Liver (tissue), 9 donors: ENCODE results near the gene COMMD6. TPM values are rescaled to one million over a fixed set of nuclear protein-coding genes. Genes with fewer than 3 reads are reported as not detected.

Source experiments
- DNase-seq: peaks from one replicate; pipeline ENCODE4 v3.0.0-alpha.2; 2017; ENCODE audit warnings: low spot score
- H3K27ac ChIP-seq, 2 donors: one replicate each; pipeline ENCODE4 v1.7.0; 2013; ENCODE audit warnings: inconsistent platforms in 2 of 2, low read length in 2 of 2, control low read depth in 1 of 2, low read depth in 1 of 2, mild to moderate bottlenecking in 1 of 2
- H3K27me3 ChIP-seq, 4 donors: one replicate each; pipeline versions ENCODE4 v1.6.1 to v1.7.0; 2013; ENCODE audit warnings: low read length in 3 of 4, inconsistent platforms in 1 of 4, mild to moderate bottlenecking in 1 of 4, moderate library complexity in 1 of 4; ENCODE audit not compliant: control insufficient read depth in 4 of 4, insufficient read depth in 4 of 4
- H3K36me3 ChIP-seq, 4 donors: one replicate each; pipeline versions ENCODE4 v1.6.1 to v1.7.0; 2013; ENCODE audit warnings: low read length in 3 of 4, mild to moderate bottlenecking in 3 of 4, low read depth in 1 of 4, moderate library complexity in 1 of 4; ENCODE audit not compliant: control insufficient read depth in 4 of 4, insufficient read depth in 3 of 4
- H3K4me1 ChIP-seq, 4 donors: one replicate each; pipeline versions ENCODE4 v1.6.1 to v1.7.0; 2013; ENCODE audit warnings: low read length in 3 of 4, mild to moderate bottlenecking in 3 of 4, moderate library complexity in 1 of 4; ENCODE audit not compliant: control insufficient read depth in 4 of 4, insufficient read depth in 4 of 4
- H3K4me3 ChIP-seq, 3 donors: one replicate each; pipeline versions ENCODE4 v1.6.1 to v1.7.0; 2013; ENCODE audit warnings: low read length in 3 of 3, control low read depth in 1 of 3, low read depth in 1 of 3, mild to moderate bottlenecking in 1 of 3
- H3K9ac ChIP-seq, 2 donors: one replicate each; pipeline ENCODE4 v1.7.0; 2013; ENCODE audit warnings: low read length in 2 of 2, mild to moderate bottlenecking in 2 of 2, moderate library complexity in 2 of 2, control low read depth in 1 of 2, low read depth in 1 of 2
- H3K9me3 ChIP-seq, 4 donors: one replicate each; pipeline versions ENCODE4 v1.6.1 to v1.7.0; 2013; ENCODE audit warnings: low read length in 3 of 4; ENCODE audit not compliant: control insufficient read depth in 4 of 4
- ATF3 ChIP-seq: IDR thresholded peaks from 2 replicates; pipeline ENCODE4 v1.6.1; 2016; ENCODE audit warnings: antibody characterized with exemption
- CTCF ChIP-seq: fragments of 150-350 bp; IDR thresholded peaks from 2 replicates; pipeline ENCODE4 v1.5.1; 2017; ENCODE audit warnings: improper control_type of control experiment, low read depth, low read length; ENCODE audit not compliant: missing input control
- EGR1 ChIP-seq, 2 donors: IDR thresholded peaks; 2 replicates each; pipeline ENCODE4 v1.6.1; 2016 to 2018; ENCODE audit warnings: antibody characterized with exemption in 2 of 2, low read depth in 2 of 2
- FOXA1 ChIP-seq: IDR thresholded peaks from 2 replicates; pipeline ENCODE4 v1.6.1; 2016; ENCODE audit warnings: antibody characterized with exemption
- GABPA ChIP-seq, 2 donors: IDR thresholded peaks in 1 of 2; conservative IDR thresholded peaks in 1 of 2; 2 replicates each; pipeline ENCODE4 v1.6.1; 2016; ENCODE audit warnings: antibody characterized with exemption in 2 of 2, mild to moderate bottlenecking in 1 of 2, moderate library complexity in 1 of 2
- HNF4G ChIP-seq: IDR thresholded peaks from 2 replicates; pipeline ENCODE4 v1.6.1; 2016; ENCODE audit warnings: antibody characterized with exemption
- JUND ChIP-seq, 2 donors: IDR thresholded peaks; 2 replicates each; pipeline ENCODE4 v1.6.1; 2016; ENCODE audit warnings: antibody characterized with exemption in 2 of 2
- NR2F2 ChIP-seq: IDR thresholded peaks from 2 replicates; pipeline ENCODE4 v1.6.1; 2016; ENCODE audit warnings: antibody characterized with exemption
- RAD21 ChIP-seq, 2 donors: IDR thresholded peaks; 2 replicates each; pipeline ENCODE4 v1.6.1; 2016; ENCODE audit warnings: antibody characterized with exemption in 2 of 2, mild to moderate bottlenecking in 2 of 2
- TAF1 ChIP-seq: conservative IDR thresholded peaks from 2 replicates; pipeline ENCODE4 v1.6.1; 2016; ENCODE audit warnings: antibody characterized with exemption, mild to moderate bottlenecking
- YY1 ChIP-seq: IDR thresholded peaks from 2 replicates; pipeline ENCODE4 v1.6.1; 2016; ENCODE audit warnings: antibody characterized with exemption, mild to moderate bottlenecking
- WGBS: extraction: QIAGEN DNeasy Blood & Tissue Kit; methylation state at CpG from one replicate; pipeline ENCODE4 v1.1.7; 2013; 5-methylcytosine and 5-hydroxymethylcytosine counted together
- polyA plus RNA-seq, 2 donors: library from polyadenylated mRNA; stranded (reverse) in 1 of 2; unstranded in 1 of 2; fragments of 200-250 nt in 1 of 2; fragments of >200 nt in 1 of 2; fragmentation: Nextera tagmentation in 1 of 2; extraction: Ambion mirVana in 1 of 2; gene quantifications; one replicate each; pipeline versions ENCODE4 v1.2.1 to v1.2.3, GENCODE V29; 2013 to 2015
- total RNA-seq, 2 donors: library from RNA; depleted of rRNA; stranded (reverse); fragments of >200 nt; gene quantifications; one replicate each; pipeline ENCODE4 v1.2.3, GENCODE V29; 2014
- TF ChIP-seq, protein P1 (sequence below): IDR thresholded peaks from 2 replicates; pipeline ENCODE4 v1.6.1; 2016; ENCODE audit warnings: antibody characterized with exemption
- TF ChIP-seq, protein P2 (sequence below): IDR thresholded peaks from 2 replicates; pipeline ENCODE4 v1.6.1; 2016; ENCODE audit warnings: antibody characterized with exemption
- TF ChIP-seq, protein P3 (sequence below): IDR thresholded peaks from 2 replicates; pipeline ENCODE4 v1.6.1; 2016; ENCODE audit warnings: antibody characterized with exemption, mild to moderate bottlenecking
- donor health status: healthy.
- donor health status: healthy.
- donor health status: healthy.
- donor health status: healthy.
- donor health status: healthy.

The COMMD6 gene
- total and polyA plus RNA-seq, 4 donors, result 10.1 to 149 (median 44.4) TPM

DNA sequence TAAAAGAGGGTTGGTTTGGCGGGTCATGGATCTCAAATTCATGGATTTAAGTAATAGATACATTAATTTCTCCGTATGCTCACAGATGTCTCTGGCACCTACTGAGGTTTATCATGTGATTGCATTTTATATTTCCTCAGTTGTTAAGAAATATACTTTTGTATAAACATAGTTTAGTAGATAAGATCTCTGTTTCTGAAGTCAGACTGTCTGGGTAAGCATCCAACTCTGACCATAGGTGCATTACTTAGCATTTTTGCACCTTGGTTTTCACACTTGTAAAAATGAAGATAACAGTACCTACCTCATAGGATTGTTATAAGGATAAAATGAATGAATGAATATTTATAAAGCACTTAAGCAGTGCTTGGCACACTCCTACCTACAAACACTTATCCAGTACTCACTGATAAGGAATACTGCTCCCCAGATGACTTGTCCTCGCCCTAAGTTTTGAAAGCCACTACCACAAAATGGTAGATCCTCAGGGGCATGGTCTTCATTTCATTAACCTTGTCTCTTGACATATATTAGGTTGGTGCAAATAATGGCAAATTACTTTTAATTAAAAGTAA is 26.5 kb downstream of the COMMD6 start:
- 94% methylated on average over 3 of the region's 3 CpGs for WGBS

More for the DNA sequence above, 26.5 kb downstream of the COMMD6 start:
- TF ChIP-seq FOXA1 (no peak), GABPA (IDR thresholded peaks at IDR 0.05 in 1 of 2, conservative IDR thresholded peaks at IDR 0.05 in 1 of 2) (no peak), EGR1 (IDR thresholded peaks at IDR 0.05; ENCODE audit: low read depth in 2 of 2) (no peak), ATF3 (no peak), TAF1 (no peak), YY1 (no peak), HNF4G (no peak), JUND (IDR thresholded peaks at IDR 0.05) (no peak), NR2F2 (no peak), RAD21 (IDR thresholded peaks at IDR 0.05) (no peak), CTCF (no peak)
- TF ChIP-seq, protein P1, sequence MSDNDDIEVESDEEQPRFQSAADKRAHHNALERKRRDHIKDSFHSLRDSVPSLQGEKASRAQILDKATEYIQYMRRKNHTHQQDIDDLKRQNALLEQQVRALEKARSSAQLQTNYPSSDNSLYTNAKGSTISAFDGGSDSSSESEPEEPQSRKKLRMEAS, result no peak
- TF ChIP-seq, protein P2, sequence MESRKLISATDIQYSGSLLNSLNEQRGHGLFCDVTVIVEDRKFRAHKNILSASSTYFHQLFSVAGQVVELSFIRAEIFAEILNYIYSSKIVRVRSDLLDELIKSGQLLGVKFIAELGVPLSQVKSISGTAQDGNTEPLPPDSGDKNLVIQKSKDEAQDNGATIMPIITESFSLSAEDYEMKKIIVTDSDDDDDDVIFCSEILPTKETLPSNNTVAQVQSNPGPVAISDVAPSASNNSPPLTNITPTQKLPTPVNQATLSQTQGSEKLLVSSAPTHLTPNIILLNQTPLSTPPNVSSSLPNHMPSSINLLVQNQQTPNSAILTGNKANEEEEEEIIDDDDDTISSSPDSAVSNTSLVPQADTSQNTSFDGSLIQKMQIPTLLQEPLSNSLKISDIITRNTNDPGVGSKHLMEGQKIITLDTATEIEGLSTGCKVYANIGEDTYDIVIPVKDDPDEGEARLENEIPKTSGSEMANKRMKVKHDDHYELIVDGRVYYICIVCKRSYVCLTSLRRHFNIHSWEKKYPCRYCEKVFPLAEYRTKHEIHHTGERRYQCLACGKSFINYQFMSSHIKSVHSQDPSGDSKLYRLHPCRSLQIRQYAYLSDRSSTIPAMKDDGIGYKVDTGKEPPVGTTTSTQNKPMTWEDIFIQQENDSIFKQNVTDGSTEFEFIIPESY, result no peak
- TF ChIP-seq, protein P3, sequence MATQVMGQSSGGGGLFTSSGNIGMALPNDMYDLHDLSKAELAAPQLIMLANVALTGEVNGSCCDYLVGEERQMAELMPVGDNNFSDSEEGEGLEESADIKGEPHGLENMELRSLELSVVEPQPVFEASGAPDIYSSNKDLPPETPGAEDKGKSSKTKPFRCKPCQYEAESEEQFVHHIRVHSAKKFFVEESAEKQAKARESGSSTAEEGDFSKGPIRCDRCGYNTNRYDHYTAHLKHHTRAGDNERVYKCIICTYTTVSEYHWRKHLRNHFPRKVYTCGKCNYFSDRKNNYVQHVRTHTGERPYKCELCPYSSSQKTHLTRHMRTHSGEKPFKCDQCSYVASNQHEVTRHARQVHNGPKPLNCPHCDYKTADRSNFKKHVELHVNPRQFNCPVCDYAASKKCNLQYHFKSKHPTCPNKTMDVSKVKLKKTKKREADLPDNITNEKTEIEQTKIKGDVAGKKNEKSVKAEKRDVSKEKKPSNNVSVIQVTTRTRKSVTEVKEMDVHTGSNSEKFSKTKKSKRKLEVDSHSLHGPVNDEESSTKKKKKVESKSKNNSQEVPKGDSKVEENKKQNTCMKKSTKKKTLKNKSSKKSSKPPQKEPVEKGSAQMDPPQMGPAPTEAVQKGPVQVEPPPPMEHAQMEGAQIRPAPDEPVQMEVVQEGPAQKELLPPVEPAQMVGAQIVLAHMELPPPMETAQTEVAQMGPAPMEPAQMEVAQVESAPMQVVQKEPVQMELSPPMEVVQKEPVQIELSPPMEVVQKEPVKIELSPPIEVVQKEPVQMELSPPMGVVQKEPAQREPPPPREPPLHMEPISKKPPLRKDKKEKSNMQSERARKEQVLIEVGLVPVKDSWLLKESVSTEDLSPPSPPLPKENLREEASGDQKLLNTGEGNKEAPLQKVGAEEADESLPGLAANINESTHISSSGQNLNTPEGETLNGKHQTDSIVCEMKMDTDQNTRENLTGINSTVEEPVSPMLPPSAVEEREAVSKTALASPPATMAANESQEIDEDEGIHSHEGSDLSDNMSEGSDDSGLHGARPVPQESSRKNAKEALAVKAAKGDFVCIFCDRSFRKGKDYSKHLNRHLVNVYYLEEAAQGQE, result no peak
- H3K27ac ChIP-seq, result no peak overlapping the region
- no peaks in the 10 kb centered on the region for H3K4me1 ChIP-seq
- no peak overlapping the region for H3K4me3 ChIP-seq
- H3K27me3 ChIP-seq, result no peaks in the 10 kb centered on the region
- no peak overlapping the region for H3K9ac ChIP-seq
- H3K36me3 ChIP-seq, result no peaks in the 10 kb centered on the region
- H3K9me3 ChIP-seq, result no peaks in the 10 kb centered on the region
- no peak for DNase-seq
